Activated T-cell treated with anti-CD3 and anti-CD28 coated beads for 1 hour (primary cell): ENCODE data around the gene TSPAN8.
"Not testable (repeated sequence)": the region's sequence is repeated elsewhere in the genome, so short reads cannot be mapped to it uniquely, and the experiment has no call there.

Experiments used
- DNase-seq: peaks from one replicate; pipeline ENCODE4 v3.0.0-alpha.2; 2020; ENCODE audit warnings: low read depth

Gene TSPAN8

GRCh38 chr12:71125949-71126348 is 31.9 kb downstream of the TSPAN8 start:
- no peak for DNase-seq

GRCh38 chr12:71125515-71125914 is 32.3 kb downstream of the TSPAN8 start:
- DNase-seq: no peak

- DNase-seq: no peak
Measured at GRCh38 chr12:71124835-71125460, 32.9 kb downstream of the TSPAN8 start.

GRCh38 chr12:71113148-71113547 is 44.7 kb downstream of the TSPAN8 start:
- not testable (repeated sequence) for DNase-seq

- no peak for DNase-seq
Measured at GRCh38 chr12:71109834-71110233, 48.0 kb downstream of the TSPAN8 start.

- DNase-seq: no peak
Measured at GRCh38 chr12:71108355-71108754, 49.4 kb downstream of the TSPAN8 start.

GRCh38 chr12:71107936-71108335 is 49.9 kb downstream of the TSPAN8 start:
- no peak for DNase-seq

- no peak for DNase-seq
Measured at GRCh38 chr12:71105956-71106355, 51.8 kb downstream of the TSPAN8 start.

- DNase-seq: no peak
Measured at GRCh38 chr12:71092290-71092689, 65.5 kb downstream of the TSPAN8 start.

- no peak for DNase-seq
Measured at GRCh38 chr12:71090971-71091370, 66.8 kb downstream of the TSPAN8 start.

GRCh38 chr12:71085575-71085974 is 72.2 kb downstream of the TSPAN8 start:
- DNase-seq: no peak

- DNase-seq: no peak
Measured at GRCh38 chr12:71075743-71076142, 82.1 kb downstream of the TSPAN8 start.
